ENCODE results near the gene ADI1. TPM values are rescaled to one million over a fixed set of nuclear protein-coding genes. Genes with fewer than 3 reads are reported as not detected.
"Not testable (repeated sequence)": the region's sequence is repeated elsewhere in the genome, so short reads cannot be mapped to it uniquely, and the experiment has no call there.

ADI1 gene
- total RNA-seq, 1 donor from 2014 or later = 21.8 TPM

GRCh38 chr2:3462493-3463104, 56.7 kb downstream of the ADI1 start:
- DNase-seq = no peak

DNA sequence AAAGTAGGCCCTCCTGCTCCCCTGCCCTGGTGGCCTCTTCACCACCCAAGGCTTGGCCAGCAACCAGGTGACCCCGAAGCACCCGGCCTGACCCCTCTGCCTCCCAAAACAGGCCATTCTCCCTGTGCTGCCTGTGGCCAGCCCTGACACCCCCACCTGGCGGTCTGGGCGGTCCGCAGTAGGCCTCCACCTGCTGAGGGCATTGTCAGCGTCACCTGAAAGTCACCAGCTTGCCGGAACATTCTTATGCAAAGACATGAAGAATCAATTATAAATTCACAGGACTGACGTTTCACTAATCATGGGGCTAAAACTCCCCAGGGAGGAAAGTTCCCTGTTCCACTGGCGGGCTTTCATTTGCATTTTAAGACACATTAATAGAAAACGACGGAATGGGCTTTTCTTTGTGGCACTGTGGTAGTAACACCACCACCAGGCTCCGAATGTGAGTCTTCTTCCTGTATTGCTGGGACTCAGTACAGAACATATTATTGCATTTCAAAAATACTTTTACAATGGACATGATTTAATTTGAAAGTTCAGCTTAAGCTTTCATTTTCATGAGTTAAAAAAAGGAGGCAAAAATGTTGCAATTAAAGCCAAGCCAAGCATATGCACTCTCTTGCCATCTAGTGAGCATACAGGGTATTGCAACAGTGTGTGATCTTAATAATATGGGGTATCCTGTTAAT, 57.4 kb downstream of the ADI1 start:
- DNase-seq = peak; percentile 16

GRCh38 chr2:3460831-3461800, 58.2 kb downstream of the ADI1 start:
- no peak for DNase-seq

GRCh38 chr2:3460156-3460555, 59.2 kb downstream of the ADI1 start:
- no peak for DNase-seq

DNA sequence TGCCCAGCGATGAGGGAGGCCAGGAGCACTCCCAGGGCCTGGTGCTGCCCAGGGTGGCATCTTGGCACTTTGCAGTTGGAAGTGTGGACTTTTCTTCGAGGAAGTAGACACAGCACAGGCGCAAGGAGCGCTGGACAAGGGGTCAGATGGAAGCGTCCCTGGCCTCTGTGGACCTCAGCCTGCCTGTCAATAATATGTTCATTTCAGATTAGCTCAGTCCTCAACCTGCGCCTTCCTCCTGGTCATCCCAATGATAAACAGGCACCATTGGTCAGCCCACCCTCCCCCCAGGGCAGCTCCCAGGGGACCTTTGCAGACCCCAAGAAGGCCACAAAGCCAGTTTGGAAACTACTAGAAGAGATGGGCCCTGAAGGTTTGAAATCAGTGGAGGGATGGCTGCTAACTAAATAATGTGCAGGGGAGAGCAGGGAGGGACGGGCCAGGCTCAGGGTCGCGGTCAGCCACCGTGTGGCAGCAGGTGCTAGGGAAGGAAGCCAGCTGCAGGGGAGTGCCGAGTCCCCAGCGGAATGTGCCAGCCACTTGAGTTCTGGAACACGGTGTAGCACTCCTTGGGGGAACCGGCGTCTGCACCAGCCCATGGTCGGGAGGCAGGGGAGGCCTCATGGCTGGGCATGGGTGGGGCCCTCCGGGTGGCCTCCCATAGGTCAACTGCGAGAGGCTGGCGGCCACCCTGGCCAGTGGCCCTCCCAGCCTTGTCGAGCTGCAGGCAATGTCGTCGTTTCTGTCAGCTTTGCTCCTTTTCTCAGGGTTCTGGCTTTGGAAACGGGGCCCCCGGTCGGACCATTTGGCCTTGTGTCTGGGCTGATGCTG, 59.9 kb downstream of the ADI1 start:
- no peak for DNase-seq

GRCh38 chr2:3458396-3459184, 60.7 kb downstream of the ADI1 start:
- no peak for DNase-seq

- DNase-seq = no peak
Observed at GRCh38 chr2:3457524-3458395, 61.6 kb downstream of the ADI1 start.

- DNase-seq = no peak
Observed at GRCh38 chr2:3456125-3456524, 63.2 kb downstream of the ADI1 start.

- DNase-seq = no peak
Observed at GRCh38 chr2:3454802-3455201, 64.5 kb downstream of the ADI1 start.

- DNase-seq = not testable (repeated sequence)
Observed at GRCh38 chr2:3454005-3454404, 65.3 kb downstream of the ADI1 start.

GRCh38 chr2:3453190-3453999, 65.9 kb downstream of the ADI1 start:
- no peak for DNase-seq

DNA sequence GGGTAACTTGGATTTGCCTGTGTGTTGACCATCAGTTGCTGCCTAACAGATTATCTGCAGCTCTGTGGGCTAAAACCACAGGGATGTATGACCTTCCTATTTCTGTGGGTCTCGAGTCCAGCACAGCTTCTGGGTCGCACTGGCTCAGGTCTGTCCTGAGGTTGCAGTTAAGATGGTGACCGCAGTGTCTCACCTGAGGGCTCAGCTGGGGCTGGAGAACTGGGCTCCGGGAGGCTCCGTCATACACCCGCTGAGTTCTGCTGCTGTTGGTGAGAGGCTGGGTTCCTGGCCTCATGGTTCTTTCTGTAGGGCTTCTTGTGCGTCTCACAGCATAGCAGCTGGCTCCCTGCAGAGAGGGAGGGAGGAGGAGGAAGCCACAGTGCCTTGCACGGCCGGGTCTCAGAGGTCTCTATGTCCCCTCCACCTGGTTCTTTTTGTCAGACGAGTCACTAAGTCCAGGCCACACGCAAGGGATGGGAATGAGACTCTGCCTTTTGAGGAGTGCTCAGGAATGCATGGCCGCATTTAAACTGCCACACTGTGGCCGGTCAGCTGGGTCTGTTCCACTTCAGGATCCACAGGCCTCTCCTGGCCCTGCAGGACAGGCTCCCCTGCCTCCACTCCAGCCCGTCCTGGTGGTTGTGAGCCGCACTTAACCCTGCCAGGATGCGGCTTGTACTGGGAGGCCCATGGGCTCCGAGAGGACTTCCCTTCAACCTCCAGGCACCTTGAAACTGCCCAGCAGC, 67.2 kb downstream of the ADI1 start:
- no peak for DNase-seq

DNA sequence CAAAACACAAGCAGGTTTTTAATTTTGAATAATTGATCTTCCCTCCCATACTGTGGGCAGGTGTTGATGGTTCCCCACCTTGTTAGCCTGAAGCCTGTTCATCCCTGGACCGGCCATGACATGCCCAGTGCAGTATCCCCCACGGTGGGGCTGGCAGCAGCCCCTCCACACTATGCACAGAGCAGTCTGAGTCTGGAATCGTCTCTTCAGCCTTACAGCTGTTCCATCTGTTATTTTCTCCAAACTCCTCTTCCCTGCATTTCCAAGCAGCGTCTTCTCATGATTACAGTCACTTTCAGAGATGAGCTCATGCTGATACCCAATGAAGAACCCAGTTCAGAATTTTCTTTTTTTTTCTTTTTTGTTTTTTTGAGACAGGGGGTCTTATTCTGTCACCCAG, 68.2 kb downstream of the ADI1 start:
- no peak for DNase-seq

DNA sequence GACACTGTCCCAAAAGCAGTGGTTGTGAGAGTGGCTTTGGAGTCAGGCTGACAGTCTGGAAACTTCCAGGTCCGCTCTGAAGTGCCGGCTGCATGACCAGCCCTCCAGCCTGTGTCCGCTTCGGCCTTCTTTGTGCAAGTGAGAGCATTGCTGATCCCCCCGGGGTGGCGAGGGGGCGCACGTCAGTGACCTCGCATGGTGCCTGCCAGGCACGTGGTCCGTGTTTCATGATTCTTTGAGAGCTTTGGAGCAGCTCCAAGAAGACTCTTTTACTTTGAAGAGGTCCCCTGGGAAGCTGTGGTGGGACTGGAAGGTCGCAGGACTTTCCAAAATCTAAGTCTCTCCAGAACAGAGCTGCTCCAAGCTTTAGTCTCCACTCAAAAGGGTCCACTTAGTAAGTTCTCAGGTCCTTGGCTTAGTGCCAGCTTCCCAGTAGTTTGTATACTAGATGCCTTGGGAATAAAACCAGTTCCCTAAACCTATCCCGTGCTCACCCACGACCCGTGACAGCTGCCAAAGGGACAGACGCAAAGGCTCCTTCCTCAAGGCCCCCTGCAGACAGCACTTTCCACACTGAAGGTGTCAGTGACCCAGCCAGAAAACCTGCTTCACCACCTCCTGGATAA, 68.8 kb downstream of the ADI1 start:
- DNase-seq = no peak

DNA sequence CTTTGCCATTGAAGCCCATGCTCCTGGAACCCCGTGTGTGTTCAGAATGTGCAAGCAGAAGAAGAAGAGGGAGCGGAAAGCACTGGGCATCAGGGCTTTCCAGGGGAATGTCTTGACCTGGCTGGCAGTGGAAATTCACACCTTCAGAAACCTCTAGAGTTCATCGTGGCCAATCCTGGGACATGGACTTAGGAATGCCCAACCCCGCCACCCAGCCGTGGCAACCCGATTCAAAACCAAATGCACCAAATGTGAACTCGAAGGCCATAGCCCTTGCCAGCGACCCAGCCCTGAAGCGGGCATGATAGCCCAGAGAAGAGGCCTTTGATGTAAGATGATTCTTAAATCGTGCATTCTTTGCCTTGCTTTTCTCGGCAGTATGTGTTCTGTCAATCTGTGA, 69.4 kb downstream of the ADI1 start:
- DNase-seq = no peak

- DNase-seq = no peak
Observed at GRCh38 chr2:3449086-3449485, 70.2 kb downstream of the ADI1 start.

DNA sequence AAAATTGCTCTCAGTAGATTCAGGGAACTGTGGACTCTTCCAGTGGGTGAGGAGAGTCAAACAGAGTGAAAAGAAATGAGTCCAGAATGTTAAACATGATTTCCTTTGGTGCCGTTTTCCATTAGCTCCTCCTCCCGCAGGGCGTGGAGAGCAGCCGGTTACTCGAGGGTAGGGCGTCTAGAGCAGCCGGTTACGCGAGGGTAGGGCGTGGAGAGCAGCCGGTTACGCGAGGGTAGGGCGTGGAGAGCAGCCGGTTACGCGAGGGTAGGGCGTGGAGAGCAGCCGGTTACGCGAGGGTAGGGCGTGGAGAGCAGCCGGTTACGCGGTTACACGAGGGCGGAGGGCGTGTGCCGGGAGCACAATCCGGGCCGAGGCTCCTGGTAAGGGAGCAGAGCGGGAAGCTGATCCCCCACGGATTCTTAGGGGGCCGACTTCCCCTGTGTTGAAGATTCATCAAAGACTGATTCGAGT, 70.9 kb downstream of the ADI1 start:
- peak; percentile 25 for DNase-seq

DNA sequence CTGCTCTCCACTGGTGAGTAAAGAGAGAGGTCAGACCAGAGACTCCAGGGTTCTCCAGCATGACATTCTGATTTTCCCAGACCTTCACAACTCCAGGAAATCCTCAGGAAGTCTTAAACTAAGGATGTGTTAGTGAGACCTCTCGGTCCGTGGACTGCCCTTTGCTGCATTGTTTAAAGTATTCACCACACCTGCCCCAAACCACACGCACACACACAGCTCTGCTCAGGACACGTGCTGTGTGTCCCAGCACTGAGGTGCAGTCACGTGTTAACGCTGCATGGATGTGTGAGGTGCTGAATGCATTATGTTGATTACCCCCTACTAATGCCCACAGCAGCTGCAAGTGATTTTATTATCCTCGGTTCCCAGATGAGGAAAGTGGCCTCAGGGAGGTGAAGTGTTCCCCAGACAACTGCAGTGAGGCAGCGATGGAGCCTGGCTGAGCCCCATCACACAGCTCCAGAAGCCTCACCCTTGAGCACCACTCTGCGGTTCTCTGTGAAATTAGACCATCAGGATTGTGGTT, 71.5 kb downstream of the ADI1 start:
- no peak for DNase-seq

Measured in skin of body (tissue), 2 donors.